ENCODE measurements around the gene TTC38. TPM values are rescaled to one million over a fixed set of nuclear protein-coding genes. Genes with fewer than 3 reads are reported as not detected.

Gene TTC38
- total and polyA plus RNA-seq, 3 donors from 2014 or later = 15.7 to 44.2 (median 36.4) TPM

- no peak for TF ChIP-seq POLR2A (IDR thresholded peaks at IDR 0.05)
- TF ChIP-seq CTCF (IDR thresholded peaks at IDR 0.05) = no peak
- DNase-seq = no peak
- intact Hi-C loops (cut with DNase I; ENCODE audit: low total_unique reads) = no loop called here
- Histone ChIP-seq H3K27me3 (no peaks in the 10 kb centered on the region), H3K36me3 (ENCODE audit: low read depth, missing control alignments) (no peaks in the 10 kb centered on the region), H3K27ac (peak overlapping the region in 1 of 2 donors; percentile 72), H3K9me3 (no peaks in the 10 kb centered on the region), H3K4me1 (peaks cover 13% of the 10 kb centered on the region), H3K4me3 (peak overlapping the region in 1 of 2 donors; percentile 70)
- 41 to 46% methylated on average over 4 of the region's 4 CpGs for WGBS, 2 donors
Measured at GRCh38 chr22:46295277-46295971, 27.6 kb downstream of the TTC38 start.

DNA sequence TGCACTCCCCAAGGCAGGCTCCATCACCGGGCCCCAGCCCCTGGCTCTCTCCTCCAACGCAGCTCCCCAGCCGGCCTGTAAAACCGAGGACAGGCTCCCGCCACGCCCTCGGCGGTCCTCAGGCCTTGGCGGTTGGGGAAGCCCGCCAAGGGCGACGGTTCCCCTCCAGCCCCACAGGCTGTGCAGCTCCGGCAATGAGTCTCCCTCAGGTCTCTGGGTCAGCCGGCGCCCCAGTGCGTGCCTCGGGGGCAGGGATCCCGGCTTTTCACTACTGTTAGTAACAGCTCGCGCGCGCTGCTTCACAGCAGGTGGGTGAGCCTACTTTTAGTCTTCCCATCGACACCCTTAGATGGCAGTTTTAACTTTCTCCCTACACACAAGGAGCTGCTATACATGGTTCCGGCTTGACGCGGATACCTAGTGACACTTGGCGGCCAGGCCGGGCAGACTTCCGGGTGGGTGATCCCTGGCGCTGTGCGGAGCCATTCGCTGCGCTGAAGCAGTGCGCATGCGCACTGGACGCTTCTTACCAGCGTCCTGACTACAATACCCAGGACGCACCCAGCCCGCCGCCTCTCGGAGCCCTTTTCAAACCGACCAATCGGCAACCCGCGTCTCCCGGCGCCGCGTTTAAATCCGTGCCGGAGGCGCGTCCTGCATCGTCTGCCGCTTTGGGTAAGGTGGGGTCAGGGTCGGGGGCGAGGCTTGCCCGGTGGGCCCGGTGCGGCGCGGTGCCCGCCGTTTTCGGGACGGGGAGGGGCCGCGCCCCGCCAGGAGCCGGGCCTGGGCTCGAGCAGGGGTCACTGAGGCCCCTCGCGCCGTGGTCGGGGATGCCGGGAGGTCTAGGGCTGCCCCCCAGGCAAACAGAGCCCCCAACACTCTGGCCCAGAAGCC is 28.7 kb downstream of the TTC38 start, which contains the start of gene GTSE1:
Gene GTSE1 (plus strand): TSS at position 614 of the 894 bp plus-strand sequence. CDS start 531 bp downstream, outside the sequence.
- TF ChIP-seq CTCF (IDR thresholded peaks at IDR 0.05) = peak in 1 of 3 experiments; percentile 6
- no peak for TF ChIP-seq POLR2A (IDR thresholded peaks at IDR 0.05)
- Histone ChIP-seq H3K4me1 (peaks cover 13% of the 10 kb centered on the region), H3K27me3 (no peaks in the 10 kb centered on the region), H3K9me3 (no peaks in the 10 kb centered on the region), H3K27ac (peak within 1 kb of the TSS; percentile 72 to 90), H3K36me3 (ENCODE audit: low read depth, missing control alignments) (no peaks in the 10 kb centered on the region), H3K4me3 (peak within 1 kb of the TSS; percentile 63 to 70)
- WGBS, 2 donors = 1 to 3% methylated on average over 22 to 63 of the region's 76 CpGs
- peak; percentile 98 for DNase-seq
- intact Hi-C loops (cut with DNase I; ENCODE audit: low total_unique reads) = no loop called here

GRCh38 chr22:46297151-46297812 is 29.5 kb downstream of the TTC38 start:
- Histone ChIP-seq H3K9me3 (no peaks in the 10 kb centered on the region), H3K27ac (peak overlapping the region; percentile 37 to 72), H3K4me3 (peak overlapping the region; percentile 63 to 70), H3K4me1 (peaks cover 13% of the 10 kb centered on the region), H3K27me3 (no peaks in the 10 kb centered on the region), H3K36me3 (ENCODE audit: low read depth, missing control alignments) (no peaks in the 10 kb centered on the region)
- no peak for TF ChIP-seq CTCF (IDR thresholded peaks at IDR 0.05)
- TF ChIP-seq POLR2A (IDR thresholded peaks at IDR 0.05) = no peak
- 4 to 17% methylated on average over 11 to 26 of the region's 32 CpGs for WGBS, 2 donors
- intact Hi-C loops (cut with DNase I; ENCODE audit: low total_unique reads) = no loop called here
- peak; percentile 40 for DNase-seq

GRCh38 chr22:46299101-46299500 is 31.3 kb downstream of the TTC38 start:
- TF ChIP-seq POLR2A (IDR thresholded peaks at IDR 0.05) = no peak
- TF ChIP-seq CTCF (IDR thresholded peaks at IDR 0.05) = no peak
- intact Hi-C loops (cut with DNase I; ENCODE audit: low total_unique reads) = no loop called here

More at GRCh38 chr22:46299101-46299500, 31.3 kb downstream of the TTC38 start:
- no peak overlapping the region for H3K27ac ChIP-seq
- H3K4me1 ChIP-seq = peaks cover 13% of the 10 kb centered on the region
- 86 to 97% methylated on average over 13 of the region's 13 CpGs for WGBS, 2 donors
- DNase-seq = no peak
- no peak overlapping the region for H3K4me3 ChIP-seq
- no peaks in the 10 kb centered on the region for H3K9me3 ChIP-seq
- no peaks in the 10 kb centered on the region for H3K27me3 ChIP-seq
- no peaks in the 10 kb centered on the region for H3K36me3 ChIP-seq (ENCODE audit: low read depth, missing control alignments)

All from testis (tissue), 3 donors.